Mesenchymal stem cell (in vitro differentiated cells and primary cell): ENCODE results near the gene CHPF.
A peak's percentile ranks its signal among the peaks of the same experiment; 100 is the strongest.

Source experiments
- DNase-seq: peaks from one replicate; pipeline ENCODE4 v3.0.0-alpha.2; 2013
- H2AFZ ChIP-seq: one replicate; pipeline ENCODE4 v1.6.1; 2013; ENCODE audit warnings: low read depth, mild to moderate bottlenecking, control low read depth, inconsistent platforms, low read length, moderate library complexity
- H2AK5ac ChIP-seq: 2 replicates; pipeline ENCODE4 v1.6.1; 2013; ENCODE audit warnings: low read length, moderate library complexity, mild to moderate bottlenecking, inconsistent platforms; ENCODE audit not compliant: severe bottlenecking
- H2BK120ac ChIP-seq: one replicate; pipeline ENCODE4 v1.6.1; 2013; ENCODE audit warnings: low read depth, mild to moderate bottlenecking, inconsistent platforms, low read length, moderate library complexity
- H2BK12ac ChIP-seq, 2 experiments: one replicate each; pipeline ENCODE4 v1.6.1; 2013; ENCODE audit warnings: inconsistent platforms in 2 of 2, low read length in 2 of 2, mild to moderate bottlenecking in 2 of 2, moderate library complexity in 2 of 2, control low read depth in 1 of 2
- H2BK15ac ChIP-seq: one replicate; pipeline ENCODE4 v1.6.1; 2013; ENCODE audit warnings: mild to moderate bottlenecking, low read depth, inconsistent platforms; ENCODE audit not compliant: poor library complexity, severe bottlenecking
- H2BK5ac ChIP-seq: 2 replicates; pipeline ENCODE4 v1.6.1; 2013; ENCODE audit warnings: low read depth, mild to moderate bottlenecking, low read length, control low read depth, inconsistent platforms; ENCODE audit not compliant: poor library complexity, severe bottlenecking
- H3K14ac ChIP-seq, 2 experiments: one replicate each; pipeline ENCODE4 v1.6.1; 2013; ENCODE audit warnings: inconsistent platforms in 2 of 2, low read length in 2 of 2, control low read depth in 1 of 2, mild to moderate bottlenecking in 1 of 2, moderate library complexity in 1 of 2
- H3K18ac ChIP-seq, 2 experiments: one replicate each; pipeline ENCODE4 v1.6.1; 2013; ENCODE audit warnings: inconsistent platforms in 2 of 2, low read length in 2 of 2, control low read depth in 1 of 2, low read depth in 1 of 2, mild to moderate bottlenecking in 1 of 2
- H3K23ac ChIP-seq, 2 experiments: one replicate each; pipeline ENCODE4 v1.6.1; 2013; ENCODE audit warnings: inconsistent platforms in 2 of 2, low read length in 2 of 2, mild to moderate bottlenecking in 2 of 2, moderate library complexity in 2 of 2, control low read depth in 1 of 2
- H3K27ac ChIP-seq: 2 replicates; pipeline ENCODE4 v1.5.1; 2013; ENCODE audit warnings: mild to moderate bottlenecking, moderate library complexity, low read length, control low read depth, inconsistent platforms; ENCODE audit not compliant: poor library complexity, severe bottlenecking
- H3K27me3 ChIP-seq, 2 experiments: 2 replicates each; pipeline versions ENCODE4 v1.6.1 to v1.7.0; 2013; ENCODE audit warnings: low read length in 2 of 2, mild to moderate bottlenecking in 2 of 2, moderate library complexity in 2 of 2, control low read depth in 1 of 2, inconsistent platforms in 1 of 2; ENCODE audit not compliant: control insufficient read depth in 1 of 2, insufficient read depth in 1 of 2
- H3K36me3 ChIP-seq, 2 experiments: 2 replicates each; pipeline versions ENCODE4 v1.6.1 to v1.7.0; 2013; ENCODE audit warnings: low read length in 2 of 2, control low read depth in 1 of 2, inconsistent platforms in 1 of 2, low read depth in 1 of 2, mild to moderate bottlenecking in 1 of 2; ENCODE audit not compliant: insufficient read depth in 2 of 2, control insufficient read depth in 1 of 2
- H3K4ac ChIP-seq, 2 experiments: one replicate each; pipeline ENCODE4 v1.6.1; 2013; ENCODE audit warnings: inconsistent platforms in 2 of 2, low read length in 2 of 2, mild to moderate bottlenecking in 2 of 2, moderate library complexity in 2 of 2, control low read depth in 1 of 2, low read depth in 1 of 2
- H3K4me1 ChIP-seq: 2 replicates; pipeline ENCODE4 v1.6.1; 2013; ENCODE audit warnings: low read depth, low read length, control low read depth; ENCODE audit not compliant: control insufficient read depth, insufficient read depth
- H3K4me2 ChIP-seq: 2 replicates; pipeline ENCODE4 v1.6.1; 2013; ENCODE audit warnings: low read length, mild to moderate bottlenecking, inconsistent platforms; ENCODE audit not compliant: poor library complexity, severe bottlenecking
- H3K4me3 ChIP-seq, 2 experiments: 2 replicates each; pipeline versions ENCODE4 v1.5.1 to v1.7.0; 2013; ENCODE audit warnings: low read length in 2 of 2, mild to moderate bottlenecking in 2 of 2, control low read depth in 1 of 2, low read depth in 1 of 2; ENCODE audit not compliant: insufficient read depth in 1 of 2
- H3K79me1 ChIP-seq: replicated peaks from 2 replicates; pipeline ENCODE4 v1.6.1; 2013; ENCODE audit warnings: mild to moderate bottlenecking, control low read depth, low read length, inconsistent platforms; ENCODE audit not compliant: poor library complexity, severe bottlenecking
- H3K9ac ChIP-seq: 2 replicates; pipeline ENCODE4 v1.7.0; 2013; ENCODE audit warnings: mild to moderate bottlenecking, low read length, moderate library complexity
- H3K9me3 ChIP-seq: 2 replicates; pipeline ENCODE4 v1.7.0; 2013; ENCODE audit warnings: mild to moderate bottlenecking, low read length; ENCODE audit not compliant: control insufficient read depth
- H4K8ac ChIP-seq: one replicate; pipeline ENCODE4 v1.6.1; 2013; ENCODE audit warnings: inconsistent platforms, mild to moderate bottlenecking, low read length, moderate library complexity
- H4K91ac ChIP-seq: one replicate; pipeline ENCODE4 v1.6.1; 2013; ENCODE audit warnings: mild to moderate bottlenecking, low read length, inconsistent platforms
- WGBS: methylation state at CpG from one replicate; pipeline ENCODE4 v1.1.7; 2013; ENCODE audit warnings: mixed read lengths; 5-methylcytosine and 5-hydroxymethylcytosine counted together

Gene CHPF

DNA sequence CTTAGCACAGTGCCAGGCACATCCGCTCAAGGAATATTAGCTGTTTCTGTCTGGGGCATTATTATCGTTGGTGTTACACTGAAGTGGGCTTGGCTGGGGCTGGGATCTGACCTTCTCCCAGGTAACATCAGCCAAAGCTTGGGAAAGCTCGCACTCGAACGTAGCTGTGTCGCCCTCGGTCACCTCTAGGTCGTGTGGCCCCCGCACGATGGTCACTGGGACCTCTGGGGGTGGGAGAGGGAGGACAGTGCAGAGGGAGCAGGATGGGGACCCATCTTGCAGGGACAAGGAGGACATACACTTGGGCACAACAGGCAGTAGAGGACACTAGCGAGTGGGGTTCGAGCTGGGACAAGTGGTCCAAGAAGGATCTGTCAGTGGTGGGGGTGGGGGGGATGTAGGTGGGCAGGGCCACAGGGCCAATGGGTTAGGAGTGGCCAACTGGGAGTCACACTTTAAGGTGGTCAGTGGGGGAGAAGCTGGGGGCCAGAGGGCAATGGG, 9.9 kb upstream of the CHPF start:
- H3K4me3 ChIP-seq: peak overlapping the region in 1 of 2 experiments; percentile 80
- peaks cover 13 to 17% of the 10 kb centered on the region in 2 experiments for H3K27me3 ChIP-seq
- H3K36me3 ChIP-seq: peaks cover 6 to 17% of the 10 kb centered on the region in 2 experiments
- no peak overlapping the region for H3K27ac ChIP-seq
- no peak overlapping the region for H2AK5ac ChIP-seq
- no peak overlapping the region for H3K4ac ChIP-seq
- WGBS: 92% methylated on average over 12 of the region's 12 CpGs
- H2AFZ ChIP-seq: no peak overlapping the region
- no peak overlapping the region for H2BK12ac ChIP-seq
- no peak overlapping the region for H3K23ac ChIP-seq
- peak overlapping the region; percentile 26 for H2BK15ac ChIP-seq
- H3K18ac ChIP-seq: no peak overlapping the region
- no peaks in the 10 kb centered on the region for H3K79me1 ChIP-seq
- DNase-seq: no peak
- no peak overlapping the region for H3K4me2 ChIP-seq
- no peak overlapping the region for H4K91ac ChIP-seq
- H3K9me3 ChIP-seq: no peaks in the 10 kb centered on the region
- H2BK120ac ChIP-seq: no peak overlapping the region
- H3K14ac ChIP-seq: no peak overlapping the region
- H3K9ac ChIP-seq: peak overlapping the region; percentile 55
- no peak overlapping the region for H2BK5ac ChIP-seq
- no peak overlapping the region for H4K8ac ChIP-seq
- H3K4me1 ChIP-seq: peaks cover 21% of the 10 kb centered on the region

DNA sequence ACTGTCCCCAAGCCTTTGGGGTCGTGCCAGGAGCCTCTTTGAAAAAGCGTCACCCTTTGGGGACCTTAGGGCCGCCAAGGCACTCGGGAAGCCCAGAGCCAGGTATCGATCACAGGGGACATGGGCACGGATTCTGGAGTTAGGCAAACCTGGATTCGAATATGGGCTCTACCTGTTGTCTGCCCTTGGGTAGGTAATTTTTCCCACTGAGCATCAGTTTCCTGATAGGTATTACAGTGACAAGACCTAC, 9.5 kb upstream of the CHPF start:
- H4K91ac ChIP-seq: no peak overlapping the region
- no peak overlapping the region for H2BK15ac ChIP-seq
- H2AFZ ChIP-seq: peak overlapping the region; percentile 79
- H3K4me3 ChIP-seq: peak overlapping the region in 1 of 2 experiments; percentile 80
- no peak overlapping the region for H3K23ac ChIP-seq
- peaks cover 13 to 17% of the 10 kb centered on the region in 2 experiments for H3K27me3 ChIP-seq
- no peak overlapping the region for H2AK5ac ChIP-seq
- no peak overlapping the region for H4K8ac ChIP-seq
- no peak overlapping the region for H3K27ac ChIP-seq
- no peak overlapping the region for H2BK5ac ChIP-seq
- H2BK12ac ChIP-seq: no peak overlapping the region
- no peak overlapping the region for H2BK120ac ChIP-seq
- peaks cover 10 to 17% of the 10 kb centered on the region in 2 experiments for H3K36me3 ChIP-seq
- no peak overlapping the region for H3K14ac ChIP-seq
- DNase-seq: no peak
- H3K18ac ChIP-seq: no peak overlapping the region
- 34% methylated on average over 7 of the region's 7 CpGs for WGBS
- peaks cover 19% of the 10 kb centered on the region for H3K4me1 ChIP-seq
- H3K79me1 ChIP-seq: no peaks in the 10 kb centered on the region
- no peak overlapping the region for H3K4ac ChIP-seq
- H3K9ac ChIP-seq: peak overlapping the region; percentile 55
- H3K9me3 ChIP-seq: no peaks in the 10 kb centered on the region
- H3K4me2 ChIP-seq: peak overlapping the region; percentile 83

DNA sequence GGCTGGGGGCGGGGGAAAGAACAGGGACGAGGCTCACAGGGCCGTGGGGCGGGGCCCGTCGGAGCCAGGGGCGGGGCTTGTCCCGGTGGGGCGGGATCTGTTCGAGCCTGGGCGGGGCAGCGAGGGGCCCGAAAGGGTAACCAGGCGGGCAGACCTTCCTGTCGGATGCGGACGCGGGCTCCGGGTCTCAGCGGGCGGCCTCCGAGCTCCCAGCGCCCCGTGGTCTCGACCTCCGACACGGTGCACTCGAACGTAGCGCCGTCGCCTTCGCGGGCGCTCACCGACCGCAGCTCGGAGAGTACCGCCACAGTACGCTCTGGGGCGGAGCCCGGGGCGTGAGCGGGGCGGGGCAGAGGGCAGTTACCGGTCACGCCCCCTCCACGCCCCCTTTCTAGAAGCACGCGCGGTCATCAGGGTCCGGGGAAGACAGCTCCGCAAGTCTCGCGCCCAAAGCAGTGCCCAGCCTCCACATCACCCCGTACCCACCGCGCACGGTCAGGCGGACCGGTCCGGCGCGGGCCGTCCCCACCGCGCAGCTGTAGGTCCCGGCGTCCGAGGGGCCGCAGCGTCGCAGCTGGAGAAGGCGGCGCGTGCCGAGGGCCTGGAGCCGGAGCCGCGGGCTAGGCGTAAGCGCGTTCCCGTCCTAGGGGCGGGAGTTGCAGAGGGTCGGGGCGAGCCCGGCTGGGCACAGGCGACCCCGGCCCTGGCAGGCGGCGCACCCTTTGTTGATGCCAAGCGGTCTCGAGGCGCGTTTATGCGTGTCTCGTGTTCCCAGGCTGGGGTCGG, 9.0 kb upstream of the CHPF start:
- Histone ChIP-seq H3K14ac (no peak overlapping the region), H2AFZ (peak overlapping the region; percentile 84), H3K9ac (peak overlapping the region; percentile 73), H3K4me1 (peaks cover 19% of the 10 kb centered on the region), H3K36me3 (peaks cover 12 to 21% of the 10 kb centered on the region in 2 experiments), H3K4ac (no peak overlapping the region), H2BK12ac (no peak overlapping the region), H2BK15ac (peak overlapping the region; percentile 84), H3K79me1 (no peaks in the 10 kb centered on the region), H3K18ac (peak overlapping the region in 1 of 2 experiments; percentile 25), H3K23ac (no peak overlapping the region), H4K8ac (no peak overlapping the region), H3K4me2 (peak overlapping the region; percentile 83), H3K27me3 (peaks cover 13 to 17% of the 10 kb centered on the region in 2 experiments), H3K27ac (no peak overlapping the region), H2AK5ac (no peak overlapping the region), H3K4me3 (peak overlapping the region; percentile 68 to 80), H3K9me3 (no peaks in the 10 kb centered on the region), H2BK120ac (no peak overlapping the region), H2BK5ac (no peak overlapping the region), H4K91ac (no peak overlapping the region)
- 5% methylated on average over 53 of the region's 99 CpGs for WGBS
- peak; percentile 86 for DNase-seq

DNA sequence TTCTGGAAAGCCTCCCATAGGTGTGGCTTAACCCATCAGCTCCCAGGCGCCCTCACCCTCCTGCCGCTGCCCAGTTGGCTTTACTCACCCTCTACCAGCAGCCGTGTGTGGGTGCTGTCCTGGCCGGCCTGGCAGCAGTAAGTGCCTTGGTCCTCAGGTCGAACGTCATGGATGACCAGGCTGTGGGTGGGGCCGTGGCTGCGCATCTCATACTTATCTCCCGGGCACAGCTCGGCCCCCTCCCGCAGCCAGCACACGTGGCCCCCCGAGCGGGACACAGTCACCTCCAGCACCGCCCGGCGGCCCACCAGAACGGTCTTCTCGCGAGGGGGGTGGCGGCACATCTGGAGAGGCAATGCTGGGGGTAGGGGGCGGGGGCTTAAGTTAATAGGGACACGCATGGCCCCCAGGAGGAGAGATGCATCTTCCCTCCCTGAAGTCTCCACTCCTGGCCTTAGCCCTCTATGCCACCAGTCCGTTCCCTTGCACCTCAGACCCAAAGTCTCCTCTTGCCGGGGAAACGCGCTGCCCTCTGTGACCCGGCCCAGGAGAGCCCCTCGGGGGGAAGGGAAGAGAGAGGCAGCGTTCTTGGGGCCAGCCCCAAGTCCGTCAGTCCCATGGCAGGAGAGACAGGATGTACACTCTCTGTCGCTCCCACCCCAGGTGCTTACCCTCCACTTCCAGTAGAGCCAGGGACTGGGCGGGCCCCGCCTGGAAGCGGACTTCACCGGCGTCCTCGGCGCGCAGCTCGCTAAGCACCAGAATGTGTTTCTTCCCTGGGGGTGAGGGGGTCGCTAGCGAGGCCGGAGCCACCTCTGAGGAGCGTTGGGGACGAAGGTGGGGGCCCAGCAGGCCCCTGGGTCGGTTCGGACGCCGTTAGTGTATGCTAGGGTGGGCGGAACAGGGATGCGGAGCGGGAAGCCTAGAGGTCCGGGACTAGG, 8.1 kb upstream of the CHPF start:
- no peak overlapping the region for H3K4ac ChIP-seq
- no peak overlapping the region for H3K27ac ChIP-seq
- H3K9ac ChIP-seq: peak overlapping the region; percentile 73
- no peak overlapping the region for H2BK5ac ChIP-seq
- H3K4me2 ChIP-seq: peak overlapping the region; percentile 83
- peak overlapping the region; percentile 73 for H2BK15ac ChIP-seq
- no peaks in the 10 kb centered on the region for H3K79me1 ChIP-seq
- H4K91ac ChIP-seq: no peak overlapping the region
- H2BK12ac ChIP-seq: no peak overlapping the region
- no peak overlapping the region for H4K8ac ChIP-seq
- H2BK120ac ChIP-seq: no peak overlapping the region
- peak overlapping the region; percentile 21 for H2AFZ ChIP-seq
- peaks cover 19% of the 10 kb centered on the region for H3K4me1 ChIP-seq
- peaks cover 18 to 26% of the 10 kb centered on the region in 2 experiments for H3K36me3 ChIP-seq
- 6% methylated on average over 40 of the region's 54 CpGs for WGBS
- no peaks in the 10 kb centered on the region for H3K9me3 ChIP-seq
- peak overlapping the region; percentile 68 to 80 for H3K4me3 ChIP-seq
- no peak overlapping the region for H2AK5ac ChIP-seq
- H3K18ac ChIP-seq: peak overlapping the region in 1 of 2 experiments; percentile 51
- H3K14ac ChIP-seq: no peak overlapping the region
- DNase-seq: peak; percentile 63
- no peak overlapping the region for H3K23ac ChIP-seq
- peaks cover 13 to 17% of the 10 kb centered on the region in 2 experiments for H3K27me3 ChIP-seq
